Fibroblast of the aortic adventitia (primary cell): Measurements from ENCODE around the gene ATP2B3. TPM values are rescaled to one million over a fixed set of nuclear protein-coding genes. Genes with fewer than 3 reads are reported as not detected.

Experiments
- DNase-seq: peaks from one replicate; pipeline ENCODE4 v3.0.0-alpha.2; 2010; ENCODE audit warnings: low read depth
- H3K4me3 ChIP-seq: 2 replicates; pipeline ENCODE4 v1.5.1; 2011; ENCODE audit warnings: low read depth, mild to moderate bottlenecking, control low read depth, low read length, moderate library complexity
- total RNA-seq: library from RNA; depleted of rRNA; stranded (reverse); fragments of >200 nt; gene quantifications from 2 replicates; pipeline ENCODE4 v1.2.3, GENCODE V29; 2012; ENCODE audit warnings: low replicate concordance
- TF ChIP-seq, protein P1 (sequence below): IDR thresholded peaks from 2 replicates; pipeline ENCODE4 v1.5.1; 2011; ENCODE audit warnings: mild to moderate bottlenecking, low read length, control low read depth, inconsistent platforms; ENCODE audit not compliant: insufficient read depth

ATP2B3 gene
- total RNA-seq, 1 donor: not detected

DNA sequence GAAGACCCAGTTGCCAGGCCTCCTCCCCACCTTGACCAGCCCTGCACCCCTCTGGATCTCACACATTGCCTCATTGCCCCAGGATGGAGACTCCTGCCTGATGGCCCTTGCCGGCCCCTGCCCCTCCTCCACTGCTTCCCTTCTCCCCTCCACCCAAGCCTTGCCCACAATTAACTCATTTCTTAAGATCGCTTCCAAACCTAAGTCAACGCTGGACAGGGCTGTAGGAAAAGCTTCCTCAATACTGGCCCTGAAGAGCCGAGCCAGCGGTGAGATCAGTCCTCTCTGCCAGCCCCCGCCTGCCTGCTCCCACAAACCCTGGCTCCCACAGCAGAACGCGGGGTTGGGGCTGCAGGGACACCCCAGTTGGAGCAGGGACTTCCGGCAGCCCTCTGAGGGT is 39.5 kb upstream of the ATP2B3 start:
- DNase-seq: peak; percentile 66
- no peak overlapping the region for H3K4me3 ChIP-seq
- TF ChIP-seq, protein P1, sequence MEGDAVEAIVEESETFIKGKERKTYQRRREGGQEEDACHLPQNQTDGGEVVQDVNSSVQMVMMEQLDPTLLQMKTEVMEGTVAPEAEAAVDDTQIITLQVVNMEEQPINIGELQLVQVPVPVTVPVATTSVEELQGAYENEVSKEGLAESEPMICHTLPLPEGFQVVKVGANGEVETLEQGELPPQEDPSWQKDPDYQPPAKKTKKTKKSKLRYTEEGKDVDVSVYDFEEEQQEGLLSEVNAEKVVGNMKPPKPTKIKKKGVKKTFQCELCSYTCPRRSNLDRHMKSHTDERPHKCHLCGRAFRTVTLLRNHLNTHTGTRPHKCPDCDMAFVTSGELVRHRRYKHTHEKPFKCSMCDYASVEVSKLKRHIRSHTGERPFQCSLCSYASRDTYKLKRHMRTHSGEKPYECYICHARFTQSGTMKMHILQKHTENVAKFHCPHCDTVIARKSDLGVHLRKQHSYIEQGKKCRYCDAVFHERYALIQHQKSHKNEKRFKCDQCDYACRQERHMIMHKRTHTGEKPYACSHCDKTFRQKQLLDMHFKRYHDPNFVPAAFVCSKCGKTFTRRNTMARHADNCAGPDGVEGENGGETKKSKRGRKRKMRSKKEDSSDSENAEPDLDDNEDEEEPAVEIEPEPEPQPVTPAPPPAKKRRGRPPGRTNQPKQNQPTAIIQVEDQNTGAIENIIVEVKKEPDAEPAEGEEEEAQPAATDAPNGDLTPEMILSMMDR: no peak

DNA sequence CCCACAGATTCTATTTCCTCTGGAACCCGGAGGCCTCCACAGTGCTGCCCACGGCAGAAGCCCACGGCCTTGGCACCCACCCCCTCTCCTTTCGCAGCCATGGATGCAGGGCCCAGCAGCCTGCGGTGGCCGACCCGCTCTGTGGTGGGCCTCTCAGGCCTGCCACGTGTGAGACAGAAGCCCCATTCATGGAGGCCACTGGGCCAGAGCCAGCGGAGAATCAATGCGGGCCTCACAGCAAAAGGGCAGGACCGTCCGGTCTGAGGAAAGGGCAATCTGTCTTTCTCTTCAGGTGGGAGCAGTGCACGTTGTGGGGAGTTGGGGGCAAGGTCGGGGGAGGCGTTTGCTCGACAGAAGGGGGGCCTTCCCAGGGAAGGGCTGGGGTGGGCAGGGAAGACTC is 38.7 kb upstream of the ATP2B3 start:
- TF ChIP-seq, protein P1: no peak
- no peak overlapping the region for H3K4me3 ChIP-seq
- DNase-seq: no peak

DNA sequence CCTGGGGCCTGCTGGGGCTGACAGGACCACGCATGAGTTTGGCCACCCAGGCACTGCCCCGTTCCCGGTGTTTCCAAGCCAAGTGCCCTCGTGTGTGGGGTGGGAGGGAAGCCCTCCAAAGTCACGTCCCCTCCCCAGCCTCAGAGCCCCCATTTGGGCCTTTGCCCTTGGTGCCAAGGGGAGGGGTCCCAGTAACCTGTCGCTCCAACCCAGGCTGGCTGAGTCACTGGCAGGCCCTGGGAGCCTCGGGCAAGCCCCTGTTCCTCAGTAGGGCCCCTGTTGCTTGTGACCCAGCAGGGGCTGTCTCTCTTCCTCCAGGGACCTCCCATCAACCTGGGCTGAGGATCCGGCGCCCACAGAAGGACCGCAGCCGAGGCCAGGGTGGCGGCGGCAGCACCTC is 36.4 kb upstream of the ATP2B3 start:
- DNase-seq: no peak
- no peak overlapping the region for H3K4me3 ChIP-seq
- TF ChIP-seq, protein P1: no peak

DNA sequence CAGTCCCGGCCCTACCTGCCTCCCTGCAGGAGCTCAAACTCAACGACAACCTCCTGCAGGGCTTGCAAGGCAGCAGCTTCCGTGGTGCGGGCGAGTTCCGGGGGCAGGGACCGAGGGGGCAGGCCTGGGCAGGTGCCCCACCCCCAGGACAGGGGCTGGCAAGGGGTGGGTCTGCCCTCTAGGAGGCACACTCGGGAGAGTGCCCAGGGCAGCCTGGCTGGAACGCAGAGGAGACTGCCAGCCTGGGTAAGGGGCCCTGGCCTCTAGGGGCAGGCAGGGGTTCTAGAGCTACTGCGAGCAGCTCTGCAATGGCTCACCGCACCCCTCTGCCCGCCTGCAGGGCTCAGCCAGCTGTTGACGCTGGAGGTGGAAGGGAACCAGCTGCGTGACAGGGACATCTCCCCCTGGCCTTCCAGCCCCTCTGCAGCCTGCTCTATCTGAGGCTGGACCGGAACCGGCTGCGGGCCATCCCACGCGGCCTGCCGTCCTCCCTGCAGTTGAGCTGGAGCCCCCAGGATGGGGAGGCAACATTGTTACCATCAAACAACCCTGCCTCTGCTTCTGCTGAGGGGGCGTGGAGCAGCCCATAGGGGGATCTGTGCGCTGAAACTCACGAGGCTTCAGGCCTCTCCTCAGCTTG is 34.9 kb upstream of the ATP2B3 start:
- DNase-seq: no peak
- TF ChIP-seq, protein P1: no peak

DNA sequence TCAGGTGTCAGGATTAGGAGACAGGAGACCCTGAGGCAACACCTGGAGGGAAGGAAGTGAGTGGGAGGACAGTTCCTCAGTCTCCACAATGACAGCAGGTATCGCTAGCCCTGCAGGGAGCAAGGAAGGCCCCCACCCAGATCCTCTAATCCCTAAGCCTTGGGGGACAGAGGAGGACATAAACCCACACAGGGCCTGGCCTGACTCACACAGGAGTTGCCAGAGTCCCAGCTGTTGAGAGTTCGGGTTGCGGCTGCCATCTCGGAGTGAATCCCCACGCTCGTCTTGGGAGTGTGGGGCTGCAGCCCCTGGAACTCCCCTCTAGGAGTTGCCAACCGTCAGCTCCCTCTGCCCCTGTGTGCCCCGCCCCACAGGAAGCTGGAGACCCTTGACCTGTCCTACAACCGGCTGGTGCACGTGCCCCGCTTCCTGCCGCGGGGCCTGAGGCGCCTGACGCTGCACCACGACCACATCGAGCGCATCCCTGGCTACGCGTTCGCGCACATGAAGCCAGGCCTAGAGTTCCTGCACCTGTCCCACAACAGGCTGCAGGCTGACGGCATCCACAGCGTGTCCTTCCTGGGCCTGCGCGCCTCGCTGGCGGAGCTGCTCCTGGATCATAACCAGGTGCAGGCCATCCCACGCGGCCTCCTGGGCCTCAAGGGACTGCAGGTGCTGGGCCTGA is 31.9 kb upstream of the ATP2B3 start:
- no peak for DNase-seq
- TF ChIP-seq, protein P1: no peak
- H3K4me3 ChIP-seq: no peak overlapping the region

More for the DNA sequence above, 34.9 kb upstream of the ATP2B3 start:
- H3K4me3 ChIP-seq: no peak overlapping the region

DNA sequence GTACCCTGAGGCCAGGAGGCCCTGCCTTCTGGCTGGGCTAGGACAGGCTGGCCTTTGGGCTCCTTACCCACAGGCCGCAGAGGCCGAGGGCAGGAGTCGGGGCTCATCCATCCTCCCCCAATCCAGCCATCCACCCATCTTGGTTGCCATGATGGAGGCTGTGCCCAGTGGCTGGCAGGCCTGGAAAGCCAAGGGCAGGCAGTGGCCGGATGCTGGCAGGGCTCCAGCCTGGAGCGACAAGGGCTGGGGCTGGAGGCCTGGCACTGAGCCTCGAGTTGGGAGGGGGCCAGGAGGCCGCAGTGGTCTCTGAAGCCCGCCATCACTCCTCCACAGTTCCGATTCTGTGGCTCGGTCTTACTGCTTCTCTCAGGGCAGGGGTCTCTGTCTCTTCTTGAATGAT is 31.3 kb upstream of the ATP2B3 start:
- TF ChIP-seq, protein P1: no peak
- no peak overlapping the region for H3K4me3 ChIP-seq
- no peak for DNase-seq
